Measurements from ENCODE around the gene KCNH5. TPM values are rescaled to one million over a fixed set of nuclear protein-coding genes. Genes with fewer than 3 reads are reported as not detected.

Gene KCNH5
- total RNA-seq, 1 experiment from 2014 or later = not detected

DNA sequence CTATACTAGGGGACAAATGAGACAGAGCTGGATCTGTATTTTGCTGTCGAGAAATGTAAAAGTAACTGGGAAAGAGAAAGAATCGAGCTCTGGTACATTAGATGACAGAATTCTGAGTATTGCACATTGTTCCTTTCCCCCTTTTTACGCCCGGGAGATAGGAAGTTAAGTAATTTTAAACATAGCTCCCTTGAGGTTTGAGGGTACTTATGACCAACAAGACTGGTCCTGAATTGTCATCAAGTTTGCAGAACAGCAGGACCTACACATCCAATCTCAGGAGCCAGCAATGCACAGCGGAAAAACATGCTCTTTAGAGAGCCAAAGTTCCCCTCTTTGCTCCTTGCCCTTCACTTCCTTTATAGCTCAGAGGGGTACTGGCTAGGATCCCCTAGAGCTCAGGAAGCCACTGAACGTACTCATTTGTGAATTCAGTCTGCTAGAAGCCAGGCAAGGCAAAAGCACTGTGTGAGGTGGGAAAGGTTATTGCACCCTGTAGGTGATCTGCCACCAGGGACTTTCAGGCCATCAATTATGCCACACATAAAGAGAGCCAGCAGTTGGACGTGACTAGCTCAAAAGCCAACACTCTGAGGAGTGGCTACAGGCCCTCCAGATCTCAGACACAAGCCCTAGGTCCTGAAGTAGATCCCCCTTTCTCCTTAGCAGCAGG is 333.8 kb downstream of the KCNH5 start:
- no peak for DNase-seq (ENCODE audit: unreplicated experiment)
- BruUV-seq (replicated peaks) = no TSS peak
- H3K4me1 Mint-ChIP-seq (ENCODE audit: insufficient read depth, unreplicated experiment) = no peaks in the 10 kb centered on the region
- no peaks in the 10 kb centered on the region for H3K9me3 Mint-ChIP-seq (ENCODE audit: unreplicated experiment)
- H3K36me3 Mint-ChIP-seq (ENCODE audit: insufficient read depth, unreplicated experiment) = no peaks in the 10 kb centered on the region
- H3K27me3 Mint-ChIP-seq (ENCODE audit: insufficient read depth, unreplicated experiment) = no peaks in the 10 kb centered on the region
- POLR2A ChIA-PET = interaction anchor here (0.7 kb wide), 2 partner anchors 10 to 14 kb away, joined by 4 to 6 read pairs; no protein-coding TSS in a partner anchor
- no peak overlapping the region for H3K4me3 Mint-ChIP-seq (ENCODE audit: unreplicated experiment)
- no peak overlapping the region for H3K27ac Mint-ChIP-seq (ENCODE audit: low read depth, unreplicated experiment)
- intact Hi-C loops (cut with micrococcal nuclease) = no loop called here
- TF ChIP-seq, protein P1, sequence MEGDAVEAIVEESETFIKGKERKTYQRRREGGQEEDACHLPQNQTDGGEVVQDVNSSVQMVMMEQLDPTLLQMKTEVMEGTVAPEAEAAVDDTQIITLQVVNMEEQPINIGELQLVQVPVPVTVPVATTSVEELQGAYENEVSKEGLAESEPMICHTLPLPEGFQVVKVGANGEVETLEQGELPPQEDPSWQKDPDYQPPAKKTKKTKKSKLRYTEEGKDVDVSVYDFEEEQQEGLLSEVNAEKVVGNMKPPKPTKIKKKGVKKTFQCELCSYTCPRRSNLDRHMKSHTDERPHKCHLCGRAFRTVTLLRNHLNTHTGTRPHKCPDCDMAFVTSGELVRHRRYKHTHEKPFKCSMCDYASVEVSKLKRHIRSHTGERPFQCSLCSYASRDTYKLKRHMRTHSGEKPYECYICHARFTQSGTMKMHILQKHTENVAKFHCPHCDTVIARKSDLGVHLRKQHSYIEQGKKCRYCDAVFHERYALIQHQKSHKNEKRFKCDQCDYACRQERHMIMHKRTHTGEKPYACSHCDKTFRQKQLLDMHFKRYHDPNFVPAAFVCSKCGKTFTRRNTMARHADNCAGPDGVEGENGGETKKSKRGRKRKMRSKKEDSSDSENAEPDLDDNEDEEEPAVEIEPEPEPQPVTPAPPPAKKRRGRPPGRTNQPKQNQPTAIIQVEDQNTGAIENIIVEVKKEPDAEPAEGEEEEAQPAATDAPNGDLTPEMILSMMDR (IDR thresholded peaks at IDR 0.05; ENCODE audit: unreplicated experiment) = no peak
- CTCF ChIA-PET = interaction anchor here (0.8 kb wide), 1 partner anchor 180 kb away, joined by 4 read pairs; no protein-coding TSS in a partner anchor

DNA sequence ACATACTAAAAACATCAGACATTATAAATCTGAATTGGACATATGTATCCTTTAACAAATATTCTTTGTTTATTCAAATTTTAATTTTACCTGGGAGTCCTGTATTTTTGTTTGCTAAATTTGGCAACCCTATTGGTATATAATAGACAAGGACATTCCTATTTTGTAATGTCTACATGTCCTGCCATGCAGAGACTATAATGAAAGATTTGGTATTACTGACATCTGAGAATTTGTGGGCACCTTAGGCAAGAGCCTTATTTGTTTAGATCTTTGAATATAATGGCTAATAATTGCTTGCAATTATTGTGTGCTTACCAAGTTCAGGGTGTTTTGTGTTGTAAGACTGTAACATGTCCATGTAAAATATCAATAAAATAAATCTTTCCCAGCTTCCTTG is 334.4 kb downstream of the KCNH5 start:
- Mint-ChIP-seq H3K27me3 (ENCODE audit: insufficient read depth, unreplicated experiment) (no peaks in the 10 kb centered on the region), H3K27ac (ENCODE audit: low read depth, unreplicated experiment) (no peak overlapping the region), H3K9me3 (ENCODE audit: unreplicated experiment) (no peaks in the 10 kb centered on the region), H3K36me3 (ENCODE audit: insufficient read depth, unreplicated experiment) (no peaks in the 10 kb centered on the region), H3K4me1 (ENCODE audit: insufficient read depth, unreplicated experiment) (no peaks in the 10 kb centered on the region), H3K4me3 (ENCODE audit: unreplicated experiment) (no peak overlapping the region)
- no TSS peak for BruUV-seq (replicated peaks)
- POLR2A ChIA-PET = interaction anchor here (0.7 to 1.0 kb wide), 3 partner anchors 11 to 19 kb away, joined by 4 to 6 read pairs (median 4); no protein-coding TSS in a partner anchor
- intact Hi-C loops (cut with micrococcal nuclease) = no loop called here
- no peak for DNase-seq (ENCODE audit: unreplicated experiment)
- TF ChIP-seq, protein P1 (IDR thresholded peaks at IDR 0.05; ENCODE audit: unreplicated experiment) = no peak
- CTCF ChIA-PET = no interaction called here

GRCh38 chr14:62709773-62710172 is 335.5 kb downstream of the KCNH5 start:
- no peak overlapping the region for H3K4me3 Mint-ChIP-seq (ENCODE audit: unreplicated experiment)
- ChIA-PET CTCF (no interaction called here), POLR2A (interaction anchor here (1.0 kb wide), 1 partner anchor 18 kb away, joined by 4 read pairs; no protein-coding TSS in a partner anchor)
- TF ChIP-seq, protein P1 (IDR thresholded peaks at IDR 0.05; ENCODE audit: unreplicated experiment) = no peak
- H3K27me3 Mint-ChIP-seq (ENCODE audit: insufficient read depth, unreplicated experiment) = no peaks in the 10 kb centered on the region
- no peak overlapping the region for H3K27ac Mint-ChIP-seq (ENCODE audit: low read depth, unreplicated experiment)
- H3K4me1 Mint-ChIP-seq (ENCODE audit: insufficient read depth, unreplicated experiment) = no peaks in the 10 kb centered on the region
- intact Hi-C loops (cut with micrococcal nuclease) = no loop called here
- no peaks in the 10 kb centered on the region for H3K36me3 Mint-ChIP-seq (ENCODE audit: insufficient read depth, unreplicated experiment)
- no peaks in the 10 kb centered on the region for H3K9me3 Mint-ChIP-seq (ENCODE audit: unreplicated experiment)
- DNase-seq (ENCODE audit: unreplicated experiment) = no peak
- BruUV-seq (replicated peaks) = no TSS peak

GRCh38 chr14:62706217-62706616 is 339.0 kb downstream of the KCNH5 start:
- H3K4me3 Mint-ChIP-seq (ENCODE audit: unreplicated experiment) = no peak overlapping the region
- H3K4me1 Mint-ChIP-seq (ENCODE audit: insufficient read depth, unreplicated experiment) = no peaks in the 10 kb centered on the region
- H3K36me3 Mint-ChIP-seq (ENCODE audit: insufficient read depth, unreplicated experiment) = no peaks in the 10 kb centered on the region
- no peak for DNase-seq (ENCODE audit: unreplicated experiment)
- ChIA-PET POLR2A (interaction anchor here (1.4 kb wide), 1 partner anchor 14 kb away, joined by 3 read pairs; no protein-coding TSS in a partner anchor), CTCF (interaction anchor here (0.5 kb wide), 1 partner anchor 571 kb away, joined by 3 read pairs; no protein-coding TSS in a partner anchor)
- intact Hi-C loops (cut with micrococcal nuclease) = no loop called here
- no peaks in the 10 kb centered on the region for H3K9me3 Mint-ChIP-seq (ENCODE audit: unreplicated experiment)
- H3K27ac Mint-ChIP-seq (ENCODE audit: low read depth, unreplicated experiment) = no peak overlapping the region
- H3K27me3 Mint-ChIP-seq (ENCODE audit: insufficient read depth, unreplicated experiment) = no peaks in the 10 kb centered on the region
- BruUV-seq (replicated peaks) = no TSS peak
- TF ChIP-seq, protein P1 (IDR thresholded peaks at IDR 0.05; ENCODE audit: unreplicated experiment) = no peak
